Stomach (tissue), 4 donors: Measurements from ENCODE around the gene TEPSIN.

ENCODE experiments used
- POLR2A ChIP-seq, 4 donors: fragments of 450-650 bp; IDR thresholded peaks; one replicate each; pipeline ENCODE4 v1.6.1; 2016; ENCODE audit warnings: antibody characterized with exemption in 4 of 4, control low read depth in 2 of 4, mild to moderate bottlenecking in 1 of 4, moderate library complexity in 1 of 4
- TF ChIP-seq, protein P1 (sequence below), 7 experiments: fragments of 450-650 bp in 4 of 7; fragments of 200-600 bp in 3 of 7; sonication (generic) in 3 of 7; IDR thresholded peaks; one replicate each; pipeline ENCODE4 v1.5.1; 2016 to 2019; ENCODE audit warnings: antibody characterized with exemption in 7 of 7, control low read depth in 2 of 7, mild to moderate bottlenecking in 1 of 7

DNA sequence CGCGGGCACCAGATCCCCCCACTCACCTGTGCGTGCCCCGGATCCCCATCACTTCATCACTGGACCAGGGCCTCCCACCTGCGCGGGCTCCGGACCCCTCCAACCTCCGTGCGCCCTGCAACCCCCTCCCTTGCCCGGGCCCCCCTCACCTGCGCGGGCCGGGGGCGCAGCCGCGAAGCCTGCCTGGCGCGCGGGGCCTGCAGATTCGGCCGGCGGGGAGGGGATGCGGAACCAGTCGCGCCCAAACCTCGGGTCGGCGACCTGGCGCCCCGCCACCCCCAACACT is 16.3 kb downstream of the TEPSIN start:
- TF ChIP-seq POLR2A (IDR thresholded peaks at IDR 0.05), result no peak
- TF ChIP-seq, protein P1, sequence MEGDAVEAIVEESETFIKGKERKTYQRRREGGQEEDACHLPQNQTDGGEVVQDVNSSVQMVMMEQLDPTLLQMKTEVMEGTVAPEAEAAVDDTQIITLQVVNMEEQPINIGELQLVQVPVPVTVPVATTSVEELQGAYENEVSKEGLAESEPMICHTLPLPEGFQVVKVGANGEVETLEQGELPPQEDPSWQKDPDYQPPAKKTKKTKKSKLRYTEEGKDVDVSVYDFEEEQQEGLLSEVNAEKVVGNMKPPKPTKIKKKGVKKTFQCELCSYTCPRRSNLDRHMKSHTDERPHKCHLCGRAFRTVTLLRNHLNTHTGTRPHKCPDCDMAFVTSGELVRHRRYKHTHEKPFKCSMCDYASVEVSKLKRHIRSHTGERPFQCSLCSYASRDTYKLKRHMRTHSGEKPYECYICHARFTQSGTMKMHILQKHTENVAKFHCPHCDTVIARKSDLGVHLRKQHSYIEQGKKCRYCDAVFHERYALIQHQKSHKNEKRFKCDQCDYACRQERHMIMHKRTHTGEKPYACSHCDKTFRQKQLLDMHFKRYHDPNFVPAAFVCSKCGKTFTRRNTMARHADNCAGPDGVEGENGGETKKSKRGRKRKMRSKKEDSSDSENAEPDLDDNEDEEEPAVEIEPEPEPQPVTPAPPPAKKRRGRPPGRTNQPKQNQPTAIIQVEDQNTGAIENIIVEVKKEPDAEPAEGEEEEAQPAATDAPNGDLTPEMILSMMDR (IDR thresholded peaks at IDR 0.05), result no peak
